ENCODE measurements around the gene OSTM1. TPM values are rescaled to one million over a fixed set of nuclear protein-coding genes. Genes with fewer than 3 reads are reported as not detected.

The OSTM1 gene
- total and polyA plus RNA-seq, 2 of the 8 experiments (the other 6 are each of a cell fraction or from before 2014, with no cell fraction given): 17.7 to 26.1 TPM

DNA sequence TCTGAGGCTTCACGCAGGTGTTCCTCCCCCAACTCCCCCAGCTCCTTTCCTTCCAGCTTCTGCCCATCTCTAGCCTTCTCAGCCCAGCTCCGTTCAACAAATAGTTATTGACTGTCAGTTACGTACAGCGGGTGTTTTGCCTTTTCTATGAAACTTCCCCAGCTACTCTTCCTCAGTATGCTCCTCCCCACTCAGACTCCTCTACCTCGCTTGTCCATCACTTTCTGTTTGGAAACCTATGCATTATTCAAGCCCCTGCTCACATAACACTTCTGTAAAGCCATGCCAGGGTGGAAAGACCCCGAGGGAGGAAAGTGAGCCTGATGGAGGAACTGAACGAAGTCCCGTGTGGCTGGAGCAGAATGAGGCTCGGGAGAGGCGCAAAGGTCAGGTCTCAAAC lies 47.1 kb upstream of the OSTM1 start:
- H3K9me3 ChIP-seq (ENCODE audit: insufficient read depth in 2 of 2, low read depth in 1 of 2, low read length in 1 of 2): no peaks in the 10 kb centered on the region
- no peak overlapping the region for H2BK15ac ChIP-seq (ENCODE audit: low read length)
- H3K4me1 ChIP-seq (replicated peaks in 1 of 4; ENCODE audit: control insufficient read depth in 3 of 4, insufficient read depth in 4 of 4, low read length in 3 of 4): peaks cover 7 to 22% (median 14%) of the 10 kb centered on the region in 4 experiments
- H2BK5ac ChIP-seq (ENCODE audit: low read depth, low read length): no peak overlapping the region
- H2AFZ ChIP-seq (ENCODE audit: low read length): no peak overlapping the region
- no peak overlapping the region for H3K4me3 ChIP-seq (ENCODE audit: extremely low read depth in 1 of 4, insufficient read depth in 2 of 4, low read depth in 3 of 4, low read length in 4 of 4)
- no peak overlapping the region for H4K8ac ChIP-seq (ENCODE audit: extremely low read depth, insufficient read depth, low read length)
- FAIRE-seq (no peak), DNase-seq (ENCODE audit: low read depth in 1 of 2, low spot score in 2 of 2) (no peak)
- H3K79me1 ChIP-seq (ENCODE audit: low read depth, low read length): 0 out of 2 replicates have a peak, but pooled peaks cover 2% of the 10 kb centered on the region
- H2AK5ac ChIP-seq (ENCODE audit: low read depth, low read length): no peak overlapping the region
- H2BK20ac ChIP-seq (ENCODE audit: low read length): no peak overlapping the region
- no peak overlapping the region for H3K14ac ChIP-seq (ENCODE audit: insufficient read length)
- H3K4me2 ChIP-seq (ENCODE audit: insufficient read depth in 1 of 2, low read depth in 2 of 2, low read length in 2 of 2): no peak overlapping the region
- H3K79me2 ChIP-seq (ENCODE audit: control insufficient read depth in 1 of 2, insufficient read depth in 2 of 2, low read length in 2 of 2): no peaks in the 10 kb centered on the region
- peaks cover 0 to 5% (median 0%) of the 10 kb centered on the region in 4 experiments; a peak in 1 of 8 replicates for H3K36me3 ChIP-seq (ENCODE audit: control insufficient read depth in 2 of 4, insufficient read depth in 4 of 4, low read length in 3 of 4)
- H3K4ac ChIP-seq (replicated peaks; ENCODE audit: insufficient read length, low read depth, low read length): no peak overlapping the region
- H3K27ac ChIP-seq (ENCODE audit: low read depth, low read length): no peak overlapping the region
- H4K5ac ChIP-seq (ENCODE audit: insufficient read length, low read depth, low read length): no peak overlapping the region
- no peak overlapping the region for H3K56ac ChIP-seq (replicated peaks; ENCODE audit: insufficient read length, low read depth, low read length)
- H4K91ac ChIP-seq (replicated peaks; ENCODE audit: insufficient read length, low read length): no peak overlapping the region
- POLR2A ChIA-PET (ENCODE audit: partially characterized antibody): interaction anchor here (0.7 to 1.2 kb wide), 4 partner anchors 10 to 48 kb away, joined by 3 to 4 read pairs (median 3); no protein-coding TSS in a partner anchor
- H3K23me2 ChIP-seq (ENCODE audit: low read depth, low read length): peaks cover 7% of the 10 kb centered on the region
- peaks cover 8 to 17% of the 10 kb centered on the region in 2 experiments for H4K20me1 ChIP-seq (replicated peaks in 1 of 2; ENCODE audit: control insufficient read depth in 1 of 2, insufficient read depth in 2 of 2, low read length in 2 of 2)
- CTCF ChIA-PET (ENCODE audit: partially characterized antibody): interaction anchor here (0.7 to 1.5 kb wide), 5 partner anchors 10 to 47 kb away, joined by 3 to 5 read pairs (median 3); no protein-coding TSS in a partner anchor
- no peak overlapping the region for H3K23ac ChIP-seq (ENCODE audit: insufficient read length)
- peaks cover 82 to 93% (median 92%) of the 10 kb centered on the region in 4 experiments for H3K27me3 ChIP-seq (replicated peaks in 1 of 4; ENCODE audit: control insufficient read depth in 3 of 4, extremely low read depth in 1 of 4, insufficient read depth in 3 of 4, low read length in 3 of 4)
- whole genome bisulfite sequencing, 2 experiments (ENCODE audit: extremely low coverage in 1 of 2, insufficient coverage in 1 of 2, insufficient read length in 1 of 2, insufficient replicate concordance in 2 of 2, low coverage in 1 of 2, low lambda C conversion rate in 2 of 2, missing lambda C conversion rate in 1 of 2): 34% methylated on average over 10 of the region's 10 CpGs; no CpG with 5 or more reads in 1 of the 2 experiments
- no peak overlapping the region for H3K18ac ChIP-seq (ENCODE audit: extremely low read depth, low read length)
- peak; percentile 84; the same call in 1 of the 2 replicates for TF ChIP-seq SUZ12 (IDR thresholded peaks at IDR 0.05; ENCODE audit: low read length)
- peak; percentile 82 for TF ChIP-seq EZH2 (IDR thresholded peaks at IDR 0.05; ENCODE audit: low read depth, low read length, severe bottlenecking)
- no peak for TF ChIP-seq BCL11A (IDR thresholded peaks at IDR 0.05; ENCODE audit: low read depth in 2 of 2, low read length in 2 of 2)
- TF ChIP-seq SIRT6 (IDR thresholded peaks at IDR 0.05; ENCODE audit: low read length): no peak
- H2BK120ac ChIP-seq (replicated peaks; ENCODE audit: low read depth, low read length): no peak overlapping the region
- H2BK12ac ChIP-seq (ENCODE audit: low read depth, low read length): no peak overlapping the region
- H3K9ac ChIP-seq (replicated peaks in 1 of 4; ENCODE audit: extremely low read depth in 1 of 4, low read depth in 3 of 4, low read length in 3 of 4): no peak overlapping the region
